ENCODE results near the gene ABCA13. TPM values are rescaled to one million over a fixed set of nuclear protein-coding genes. Genes with fewer than 3 reads are reported as not detected.

ABCA13 gene
- total and polyA plus RNA-seq, 4 donors, result 1.2 to 23.2 (median 3.5) TPM

- no peak overlapping the region for H3K27ac ChIP-seq (ENCODE audit: low read depth in 1 of 2, low read length in 1 of 2)
- 73 to 89% methylated on average over 3 of the region's 3 CpGs for WGBS, 2 donors
- H3K4me3 ChIP-seq, result no peak overlapping the region
- ATAC-seq (ENCODE audit: insufficient read depth, low FRiP score) (no peak), DNase-seq (no peak)
- TF ChIP-seq CTCF (IDR thresholded peaks at IDR 0.05; ENCODE audit: control extremely low read depth, extremely low read depth), result no peak
- H3K4me1 ChIP-seq (ENCODE audit: control insufficient read depth in 5 of 5, insufficient read depth in 5 of 5, low read length in 5 of 5), result no peaks in the 10 kb centered on the region
- peaks cover 0 to 2% (median 0%) of the 10 kb centered on the region in 4 donors for H3K9me3 ChIP-seq (ENCODE audit: control insufficient read depth in 4 of 4, insufficient read depth in 3 of 4, low read length in 3 of 4)
- H3K27me3 ChIP-seq (ENCODE audit: control insufficient read depth in 3 of 3, insufficient read depth in 3 of 3, low read length in 2 of 3), result no peaks in the 10 kb centered on the region
- no peak overlapping the region for H3K9ac ChIP-seq (ENCODE audit: insufficient read depth in 1 of 2, low read length in 2 of 2)
- H3K36me3 ChIP-seq (ENCODE audit: control insufficient read depth in 4 of 4, insufficient read depth in 4 of 4, low read length in 4 of 4), result no peaks in the 10 kb centered on the region
Observed at GRCh38 chr7:48525736-48526732, 354.8 kb downstream of the ABCA13 start.

GRCh38 chr7:48528646-48529045 is 357.4 kb downstream of the ABCA13 start:
- Histone ChIP-seq H3K4me3 (no peak overlapping the region), H3K36me3 (ENCODE audit: control insufficient read depth in 4 of 4, insufficient read depth in 4 of 4, low read length in 4 of 4) (no peaks in the 10 kb centered on the region), H3K27ac (ENCODE audit: low read depth in 1 of 2, low read length in 1 of 2) (no peak overlapping the region), H3K9me3 (ENCODE audit: control insufficient read depth in 4 of 4, insufficient read depth in 3 of 4, low read length in 3 of 4) (no peaks in the 10 kb centered on the region), H3K9ac (ENCODE audit: insufficient read depth in 1 of 2, low read length in 2 of 2) (no peak overlapping the region), H3K27me3 (ENCODE audit: control insufficient read depth in 3 of 3, insufficient read depth in 3 of 3, low read length in 2 of 3) (no peaks in the 10 kb centered on the region), H3K4me1 (ENCODE audit: control insufficient read depth in 5 of 5, insufficient read depth in 5 of 5, low read length in 5 of 5) (no peaks in the 10 kb centered on the region)
- ATAC-seq (ENCODE audit: insufficient read depth, low FRiP score) (no peak), DNase-seq (no peak)
- WGBS, 2 donors, result 48 to 70% methylated on average over 1 of the region's 1 CpG
- TF ChIP-seq CTCF (IDR thresholded peaks at IDR 0.05; ENCODE audit: control extremely low read depth, extremely low read depth), result no peak

- DNase-seq, result no peak
- TF ChIP-seq CTCF (IDR thresholded peaks at IDR 0.05; ENCODE audit: control extremely low read depth, extremely low read depth), result no peak
- Histone ChIP-seq H3K4me3 (no peak overlapping the region), H3K4me1 (ENCODE audit: control insufficient read depth in 5 of 5, insufficient read depth in 5 of 5, low read length in 5 of 5) (no peaks in the 10 kb centered on the region), H3K9ac (ENCODE audit: insufficient read depth in 1 of 2, low read length in 2 of 2) (no peak overlapping the region), H3K9me3 (ENCODE audit: control insufficient read depth in 4 of 4, insufficient read depth in 3 of 4, low read length in 3 of 4) (peaks cover 0 to 7% (median 0%) of the 10 kb centered on the region in 4 donors), H3K27me3 (ENCODE audit: control insufficient read depth in 3 of 3, insufficient read depth in 3 of 3, low read length in 2 of 3) (no peaks in the 10 kb centered on the region), H3K36me3 (ENCODE audit: control insufficient read depth in 4 of 4, insufficient read depth in 4 of 4, low read length in 4 of 4) (no peaks in the 10 kb centered on the region), H3K27ac (ENCODE audit: low read depth in 1 of 2, low read length in 1 of 2) (no peak overlapping the region)
- 92 to 95% methylated on average over 2 of the region's 2 CpGs for WGBS, 2 donors
- ATAC-seq (ENCODE audit: insufficient read depth, low FRiP score), result no peak
Observed at GRCh38 chr7:48537561-48537960, 366.3 kb downstream of the ABCA13 start.

Data from lung (tissue), 12 donors.